ENCODE data around the gene LMF2.

GRCh38 chr22:50471197-50471847 lies 36.2 kb downstream of the LMF2 start:
- TF ChIP-seq CTCF (optimal IDR thresholded peaks at IDR 0.05 in 1 of 3, IDR thresholded peaks at IDR 0.05 in 1 of 3, conservative IDR thresholded peaks at IDR 0.05 in 1 of 3; ENCODE audit: extremely low read depth in 1 of 3, insufficient read depth in 2 of 3, low read length in 3 of 3) (no peak), EZH2 (IDR thresholded peaks at IDR 0.05; ENCODE audit: low read length) (no peak)

All from keratinocyte (primary cell).